Measurements from ENCODE around the gene LHX1.

- TF ChIP-seq YY1 (IDR thresholded peaks at IDR 0.05; ENCODE audit: insufficient read depth, insufficient read length) = no peak
- no peak for TF ChIP-seq SUZ12 (IDR thresholded peaks at IDR 0.05; ENCODE audit: extremely low read depth, insufficient read depth, insufficient read length)
- no peak for TF ChIP-seq ZNF274 (IDR thresholded peaks at IDR 0.05; ENCODE audit: low read depth, low read length)
Observed at GRCh38 chr17:36930583-36930900, 6.7 kb upstream of the LHX1 start.
